ENCODE results near the gene OTOGL.

DNA sequence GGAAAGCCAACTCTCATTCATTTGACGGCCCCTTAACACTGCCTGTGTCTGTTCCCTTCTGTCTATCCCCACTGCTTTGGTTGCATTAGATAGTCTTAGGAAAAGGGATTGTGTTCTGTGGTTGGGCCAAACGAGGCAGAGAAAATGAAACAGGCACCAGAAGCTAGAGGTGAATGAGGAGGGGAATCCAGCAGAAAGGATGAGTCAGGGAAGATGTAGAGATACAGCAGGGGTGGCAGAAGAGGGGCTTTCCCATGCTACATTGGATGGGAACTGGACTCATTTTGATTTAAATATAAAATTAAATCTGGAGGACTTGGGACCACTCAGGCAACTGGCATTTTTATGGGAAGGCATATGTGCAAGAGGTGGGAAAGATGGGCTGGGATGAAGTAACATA lies 43.3 kb downstream of the OTOGL start:
- TF ChIP-seq EZH2phosphoT487 (IDR thresholded peaks at IDR 0.05; ENCODE audit: borderline replicate concordance, low read depth, low read length): no peak
- TF ChIP-seq, protein P1, sequence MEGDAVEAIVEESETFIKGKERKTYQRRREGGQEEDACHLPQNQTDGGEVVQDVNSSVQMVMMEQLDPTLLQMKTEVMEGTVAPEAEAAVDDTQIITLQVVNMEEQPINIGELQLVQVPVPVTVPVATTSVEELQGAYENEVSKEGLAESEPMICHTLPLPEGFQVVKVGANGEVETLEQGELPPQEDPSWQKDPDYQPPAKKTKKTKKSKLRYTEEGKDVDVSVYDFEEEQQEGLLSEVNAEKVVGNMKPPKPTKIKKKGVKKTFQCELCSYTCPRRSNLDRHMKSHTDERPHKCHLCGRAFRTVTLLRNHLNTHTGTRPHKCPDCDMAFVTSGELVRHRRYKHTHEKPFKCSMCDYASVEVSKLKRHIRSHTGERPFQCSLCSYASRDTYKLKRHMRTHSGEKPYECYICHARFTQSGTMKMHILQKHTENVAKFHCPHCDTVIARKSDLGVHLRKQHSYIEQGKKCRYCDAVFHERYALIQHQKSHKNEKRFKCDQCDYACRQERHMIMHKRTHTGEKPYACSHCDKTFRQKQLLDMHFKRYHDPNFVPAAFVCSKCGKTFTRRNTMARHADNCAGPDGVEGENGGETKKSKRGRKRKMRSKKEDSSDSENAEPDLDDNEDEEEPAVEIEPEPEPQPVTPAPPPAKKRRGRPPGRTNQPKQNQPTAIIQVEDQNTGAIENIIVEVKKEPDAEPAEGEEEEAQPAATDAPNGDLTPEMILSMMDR (conservative IDR thresholded peaks at IDR 0.05; ENCODE audit: low read length): no peak
